Activated CD4-positive, alpha-beta memory T cell treated with anti-CD3 and anti-CD28 coated beads for 36 hours (primary cell): ENCODE measurements around the gene DUSP6. TPM values are rescaled to one million over a fixed set of nuclear protein-coding genes. Genes with fewer than 3 reads are reported as not detected.
A peak's percentile ranks its signal among the peaks of the same experiment; 100 is the strongest.

Experiments used
- CTCF ChIA-PET: fragments of 350-600 bp; sonication (Branson Sonifier 250); formaldehyde crosslinking; loops from one replicate; lab custom pipeline; 2021; ENCODE audit warnings: antibody characterized with exemption, inconsistent platforms; lab: Charles Lee
- POLR2A ChIA-PET: fragments of 350-600 bp; sonication (Branson Sonifier 250); formaldehyde crosslinking; loops from one replicate; lab custom pipeline; 2021; ENCODE audit warnings: antibody characterized with exemption; lab: Charles Lee
- DNase-seq: peaks from one replicate; pipeline ENCODE4 v3.0.0-alpha.2; 2020
- H3K27ac Mint-ChIP-seq: one replicate; pipeline ENCODE4 v1.8.0; 2021; ENCODE audit warnings: mixed read lengths
- H3K27me3 Mint-ChIP-seq: one replicate; pipeline ENCODE4 v1.8.0; 2021; ENCODE audit warnings: mixed read lengths
- H3K36me3 Mint-ChIP-seq: one replicate; pipeline ENCODE4 v1.8.0; 2021; ENCODE audit warnings: mixed read lengths
- H3K4me1 Mint-ChIP-seq: one replicate; pipeline ENCODE4 v1.8.0; 2021; ENCODE audit warnings: low read depth, mixed read lengths
- H3K4me3 Mint-ChIP-seq: one replicate; pipeline ENCODE4 v1.8.0; 2021; ENCODE audit warnings: mild to moderate bottlenecking, mixed read lengths
- H3K9me3 Mint-ChIP-seq: one replicate; pipeline ENCODE4 v1.8.0; 2021; ENCODE audit warnings: mixed read lengths
- intact Hi-C: fragments of 100-400 bp; cut with micrococcal nuclease; formaldehyde crosslinking; loops from one replicate; pipeline ENCODE4 v1.15.1; 2023
- total RNA-seq, 2 experiments: library from RNA; stranded (reverse); gene quantifications; one replicate each; pipeline ENCODE4 v1.2.3, GENCODE V29; 2021

Gene DUSP6
- total RNA-seq, 2 experiments from 2014 or later: 86.7 to 87.9 TPM

DNA sequence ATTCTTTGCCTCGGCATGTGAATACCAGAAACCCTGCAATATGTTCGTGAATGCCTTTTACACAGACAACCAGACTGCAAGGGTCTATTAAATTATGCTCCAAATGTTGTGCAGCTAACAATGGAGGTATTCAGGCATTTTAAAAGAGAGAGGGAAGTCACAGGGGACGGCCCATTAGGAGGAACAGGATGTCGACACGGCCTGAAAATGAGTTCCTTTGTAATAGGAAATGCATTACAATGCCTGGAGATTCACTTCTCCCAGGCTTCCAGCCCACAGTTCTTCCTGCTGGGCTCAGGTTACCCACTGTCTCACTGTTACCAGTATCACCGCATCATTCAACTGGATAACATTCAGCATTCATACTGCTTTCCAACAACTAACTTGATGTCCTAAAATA is 2.5 kb downstream of the DUSP6 start:
- POLR2A ChIA-PET: interaction anchor here (0.9 to 1.3 kb wide), 4 partner anchors 105 to 187 kb away, joined by 3 to 6 read pairs (median 4); no protein-coding TSS in a partner anchor
- Mint-ChIP-seq H3K36me3 (peaks cover 46% of the 10 kb centered on the region), H3K27ac (peak overlapping the region; percentile 96), H3K4me1 (peaks cover 55% of the 10 kb centered on the region), H3K27me3 (peaks cover 2% of the 10 kb centered on the region), H3K9me3 (no peaks in the 10 kb centered on the region), H3K4me3 (peak overlapping the region; percentile 92)
- CTCF ChIA-PET: interaction anchor here (1.0 kb wide), 1 partner anchor 105 kb away, joined by 4 read pairs; no protein-coding TSS in a partner anchor
- DNase-seq: no peak
- intact Hi-C loops: loop anchor here (5.0 to 10.0 kb wide), 3 partner anchors 595 to 1115 kb away; no protein-coding TSS in a partner anchor

DNA sequence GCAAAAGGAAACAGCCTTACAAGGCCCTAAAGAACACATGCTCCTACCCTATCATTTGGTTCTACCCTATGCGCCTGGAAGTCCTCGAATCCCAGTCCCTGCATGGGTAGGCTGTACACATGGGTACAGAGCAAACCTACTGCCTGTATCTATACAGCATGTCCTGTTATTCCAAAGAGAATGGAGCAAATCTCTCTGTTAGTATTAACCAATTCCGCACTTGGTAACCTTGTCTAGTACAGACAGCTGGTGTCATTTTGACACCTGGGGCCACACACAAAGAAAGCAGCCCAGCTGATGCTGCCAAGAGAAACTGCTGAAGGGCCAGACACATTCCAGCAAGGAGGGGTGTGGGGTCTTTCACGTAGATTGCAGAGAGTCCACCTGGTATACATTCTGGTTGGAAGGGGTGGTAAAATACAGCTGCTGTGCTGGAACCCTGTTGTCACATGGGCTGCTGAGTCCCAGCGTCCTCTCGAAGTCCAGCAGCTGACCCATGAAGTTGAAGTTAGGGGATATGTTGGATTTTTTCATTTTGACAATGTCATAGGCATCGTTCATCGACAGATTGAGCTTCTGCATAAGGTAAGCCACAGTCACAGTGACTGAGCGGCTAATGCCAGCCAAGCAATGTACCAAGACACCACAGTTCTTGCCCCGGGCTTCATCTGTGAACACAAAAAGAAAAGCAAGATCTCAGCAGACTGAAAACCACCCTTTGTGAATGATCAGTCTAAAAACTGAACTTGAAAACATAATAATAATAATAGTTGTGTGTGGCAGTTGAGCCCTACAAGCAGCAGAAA is 3.2 kb downstream of the DUSP6 start:
- DNase-seq: no peak
- no peaks in the 10 kb centered on the region for H3K9me3 Mint-ChIP-seq
- peak overlapping the region; percentile 92 for H3K4me3 Mint-ChIP-seq
- H3K4me1 Mint-ChIP-seq: peaks cover 53% of the 10 kb centered on the region
- H3K27me3 Mint-ChIP-seq: peaks cover 2% of the 10 kb centered on the region
- CTCF ChIA-PET: interaction anchor here (1.0 to 1.9 kb wide), 4 partner anchors 104 to 331 kb away, joined by 3 to 6 read pairs (median 4); no protein-coding TSS in a partner anchor
- intact Hi-C loops: no loop called here
- H3K36me3 Mint-ChIP-seq: peaks cover 46% of the 10 kb centered on the region
- POLR2A ChIA-PET: interaction anchor here (0.6 to 1.6 kb wide), 6 partner anchors 10 to 186 kb away, joined by 3 to 6 read pairs (median 4); no protein-coding TSS in a partner anchor
- H3K27ac Mint-ChIP-seq: peak overlapping the region; percentile 51

DNA sequence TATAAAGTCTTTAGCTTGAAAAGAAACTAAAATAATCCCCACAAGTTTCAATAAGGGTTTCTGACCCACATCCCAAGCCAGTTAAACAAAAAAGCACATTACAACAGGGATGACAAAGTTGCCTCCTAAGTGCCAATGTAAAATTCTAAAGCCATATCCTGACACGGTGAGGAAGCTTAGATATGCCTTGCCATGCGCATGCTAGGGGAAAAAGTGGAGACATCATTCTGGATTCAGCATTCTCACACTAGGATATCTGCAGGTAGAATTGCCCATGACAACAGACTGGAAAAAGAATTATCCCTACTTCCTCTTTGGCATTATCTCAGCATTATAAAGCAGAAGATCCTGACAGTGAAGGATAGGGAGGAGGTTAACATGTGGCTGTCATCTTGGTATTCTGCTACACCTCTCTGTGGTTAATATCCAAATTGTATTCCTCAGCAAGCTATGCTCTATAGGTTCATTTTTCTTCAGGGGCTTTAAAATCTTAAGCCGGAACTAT is 4.9 kb downstream of the DUSP6 start:
- intact Hi-C loops: no loop called here
- POLR2A ChIA-PET: interaction anchor here (1.0 to 3.2 kb wide), 7 partner anchors 86 to 309 kb away, joined by 3 to 37 read pairs (median 7); no protein-coding TSS in a partner anchor
- peaks cover 46% of the 10 kb centered on the region for H3K36me3 Mint-ChIP-seq
- peaks cover 2% of the 10 kb centered on the region for H3K27me3 Mint-ChIP-seq
- no peaks in the 10 kb centered on the region for H3K9me3 Mint-ChIP-seq
- peaks cover 51% of the 10 kb centered on the region for H3K4me1 Mint-ChIP-seq
- peak overlapping the region; percentile 14 for H3K4me3 Mint-ChIP-seq
- CTCF ChIA-PET: interaction anchor here (1.2 to 1.9 kb wide), 5 partner anchors 104 to 330 kb away, joined by 3 to 6 read pairs (median 4); no protein-coding TSS in a partner anchor
- DNase-seq: no peak
- peak overlapping the region; percentile 35 for H3K27ac Mint-ChIP-seq

DNA sequence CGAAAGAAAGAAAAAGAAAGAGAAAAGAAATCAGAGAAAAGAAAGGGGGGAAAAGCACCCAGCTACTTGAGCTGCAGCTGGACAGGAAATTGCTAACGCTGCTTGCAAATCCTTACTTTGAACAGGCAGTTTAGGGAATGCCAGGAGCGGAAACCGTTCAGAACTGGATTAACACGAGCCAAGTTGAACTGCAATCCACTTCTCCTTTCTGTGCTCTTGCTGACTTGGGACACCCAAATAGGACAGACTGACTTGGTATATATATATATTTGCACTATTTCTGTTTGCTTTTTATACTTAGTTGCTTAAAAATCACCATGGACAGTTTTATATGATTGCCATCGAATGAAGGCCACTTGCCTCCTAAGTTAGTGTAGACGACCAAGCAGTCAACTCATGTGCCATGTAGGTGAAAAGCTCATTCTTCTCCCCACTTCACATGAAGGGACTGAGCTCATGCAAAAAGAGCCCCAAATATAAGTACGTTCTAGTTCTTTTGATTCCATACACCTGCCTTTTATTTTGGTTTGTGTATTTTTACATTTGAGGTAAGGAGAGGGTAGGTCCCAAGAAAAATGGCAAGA is 5.5 kb downstream of the DUSP6 start:
- peaks cover 51% of the 10 kb centered on the region for H3K4me1 Mint-ChIP-seq
- peaks cover 43% of the 10 kb centered on the region for H3K36me3 Mint-ChIP-seq
- H3K4me3 Mint-ChIP-seq: peak overlapping the region; percentile 57
- DNase-seq: no peak
- H3K9me3 Mint-ChIP-seq: no peaks in the 10 kb centered on the region
- CTCF ChIA-PET: interaction anchor here (0.9 to 2.2 kb wide), 10 partner anchors 8 to 329 kb away, joined by 3 to 9 read pairs (median 4); no protein-coding TSS in a partner anchor
- POLR2A ChIA-PET: interaction anchor here (1.0 to 3.2 kb wide), 10 partner anchors 94 to 327 kb away, joined by 3 to 37 read pairs (median 6); no protein-coding TSS in a partner anchor
- intact Hi-C loops: loop anchor here (1.0 kb wide), 3 partner anchors 103 to 185 kb away; no protein-coding TSS in a partner anchor
- peak overlapping the region; percentile 76 for H3K27ac Mint-ChIP-seq
- H3K27me3 Mint-ChIP-seq: peaks cover 2% of the 10 kb centered on the region

DNA sequence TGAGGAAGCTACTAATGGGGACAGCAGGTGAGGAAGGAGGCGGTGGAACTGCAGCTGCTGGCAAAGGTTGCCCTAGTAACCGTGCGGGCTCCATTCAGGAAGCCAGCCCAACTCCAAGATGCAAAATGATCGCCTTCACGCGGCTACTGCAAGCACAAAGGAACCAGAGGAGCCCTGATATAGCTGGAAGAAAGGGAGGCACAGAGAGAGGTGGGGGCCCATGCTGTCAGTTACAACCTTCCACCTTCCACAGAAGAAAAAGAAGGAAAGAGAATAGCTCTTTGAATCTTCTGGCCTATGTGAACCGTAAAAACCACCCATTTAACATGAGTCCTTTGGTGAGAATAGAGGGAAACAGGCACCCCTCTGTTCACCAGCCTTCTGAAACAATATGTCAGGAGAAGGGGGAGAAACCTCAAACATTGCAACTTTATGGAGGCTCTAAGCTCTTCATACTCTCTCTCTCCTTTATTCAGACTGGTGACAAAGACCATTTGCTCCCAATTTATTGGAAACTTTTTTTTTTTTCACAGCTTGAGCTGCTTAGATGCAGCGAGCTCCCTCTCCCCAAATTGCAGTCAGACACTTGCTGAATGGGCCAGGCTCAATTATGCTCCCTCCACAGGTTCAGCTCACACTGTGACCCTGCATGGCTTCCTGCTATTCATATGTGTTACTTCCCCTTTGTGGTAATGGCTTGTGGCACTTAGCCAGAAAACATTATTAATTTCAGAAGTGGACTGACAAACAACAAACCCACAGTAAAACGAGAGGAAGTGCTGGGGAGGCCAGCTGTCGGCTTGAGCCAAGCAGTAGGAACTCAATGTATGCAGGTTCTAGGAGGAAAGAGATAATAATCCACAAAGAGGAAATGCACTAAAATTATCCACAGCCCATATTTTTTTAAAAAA is 6.2 kb downstream of the DUSP6 start:
- ChIA-PET CTCF (interaction anchor here (0.7 to 2.2 kb wide), 10 partner anchors 8 to 326 kb away, joined by 3 to 9 read pairs (median 4); no protein-coding TSS in a partner anchor), POLR2A (interaction anchor here (0.6 to 3.2 kb wide), 13 partner anchors 8 to 327 kb away, joined by 3 to 37 read pairs (median 5); no protein-coding TSS in a partner anchor)
- intact Hi-C loops: loop anchor here (1.0 kb wide), 3 partner anchors 102 to 184 kb away; no protein-coding TSS in a partner anchor
- H3K4me1 Mint-ChIP-seq: peaks cover 56% of the 10 kb centered on the region
- peak; percentile 65 for DNase-seq
- peaks cover 39% of the 10 kb centered on the region for H3K36me3 Mint-ChIP-seq
- no peaks in the 10 kb centered on the region for H3K9me3 Mint-ChIP-seq
- H3K4me3 Mint-ChIP-seq: peak overlapping the region; percentile 57
- H3K27me3 Mint-ChIP-seq: peaks cover 2% of the 10 kb centered on the region
- peak overlapping the region; percentile 76 for H3K27ac Mint-ChIP-seq

DNA sequence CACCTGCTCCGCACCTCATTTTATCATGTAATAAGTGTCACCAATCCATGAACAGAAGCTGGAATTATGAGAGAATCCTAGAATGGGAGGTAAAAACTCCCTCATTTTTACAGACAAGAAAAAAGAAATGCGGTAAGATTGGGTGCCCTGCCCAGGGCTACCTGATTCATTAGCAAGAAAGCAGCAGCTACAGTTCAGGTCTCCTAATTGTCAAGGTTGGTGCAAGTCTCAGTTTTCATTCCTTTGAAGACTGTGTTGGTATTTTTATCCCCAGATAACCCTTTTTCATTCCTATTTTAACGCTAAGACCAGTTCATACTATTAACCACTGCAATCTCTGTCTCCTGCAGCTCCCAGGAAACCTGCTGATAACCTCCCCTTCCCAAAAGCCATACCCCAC is 6.9 kb downstream of the DUSP6 start:
- intact Hi-C loops: no loop called here
- H3K36me3 Mint-ChIP-seq: peaks cover 32% of the 10 kb centered on the region

DNA sequence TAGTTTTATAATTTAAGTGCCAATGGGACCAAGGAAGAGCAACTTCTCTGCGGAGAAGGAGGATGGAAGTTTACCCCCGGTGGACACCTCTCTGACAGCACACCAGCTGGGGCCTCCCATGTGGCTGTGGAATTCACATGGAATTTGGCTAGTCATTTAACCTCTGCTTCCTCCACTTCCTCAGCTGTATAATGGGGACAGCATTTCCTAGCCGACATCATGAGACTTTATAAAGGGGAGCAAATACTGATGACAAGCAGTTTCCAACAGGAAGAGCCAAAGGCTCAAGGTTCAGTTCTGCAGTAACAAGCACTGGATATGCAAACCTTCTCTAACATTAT is 7.5 kb downstream of the DUSP6 start:
- no peak for DNase-seq
- no peak overlapping the region for H3K4me3 Mint-ChIP-seq
- intact Hi-C loops: no loop called here
- no peaks in the 10 kb centered on the region for H3K27me3 Mint-ChIP-seq
- POLR2A ChIA-PET: interaction anchor here (1.6 to 2.5 kb wide), 2 partner anchors 189 to 306 kb away, joined by 3 to 13 read pairs; no protein-coding TSS in a partner anchor
- peaks cover 27% of the 10 kb centered on the region for H3K36me3 Mint-ChIP-seq
- peaks cover 53% of the 10 kb centered on the region for H3K4me1 Mint-ChIP-seq
- no peaks in the 10 kb centered on the region for H3K9me3 Mint-ChIP-seq
- CTCF ChIA-PET: interaction anchor here (0.6 to 2.2 kb wide), 3 partner anchors 10 to 295 kb away, joined by 3 to 8 read pairs (median 5); no protein-coding TSS in a partner anchor
- H3K27ac Mint-ChIP-seq: peak overlapping the region; percentile 25

More for the DNA sequence above, 6.9 kb downstream of the DUSP6 start:
- CTCF ChIA-PET: interaction anchor here (0.6 to 2.2 kb wide), 5 partner anchors 9 to 326 kb away, joined by 3 to 9 read pairs (median 5); no protein-coding TSS in a partner anchor
- Mint-ChIP-seq H3K9me3 (no peaks in the 10 kb centered on the region), H3K4me1 (peaks cover 55% of the 10 kb centered on the region), H3K27me3 (no peaks in the 10 kb centered on the region), H3K27ac (no peak overlapping the region), H3K4me3 (no peak overlapping the region)
- POLR2A ChIA-PET: interaction anchor here (0.9 to 3.2 kb wide), 7 partner anchors 9 to 307 kb away, joined by 3 to 37 read pairs (median 11); no protein-coding TSS in a partner anchor
- DNase-seq: no peak

DNA sequence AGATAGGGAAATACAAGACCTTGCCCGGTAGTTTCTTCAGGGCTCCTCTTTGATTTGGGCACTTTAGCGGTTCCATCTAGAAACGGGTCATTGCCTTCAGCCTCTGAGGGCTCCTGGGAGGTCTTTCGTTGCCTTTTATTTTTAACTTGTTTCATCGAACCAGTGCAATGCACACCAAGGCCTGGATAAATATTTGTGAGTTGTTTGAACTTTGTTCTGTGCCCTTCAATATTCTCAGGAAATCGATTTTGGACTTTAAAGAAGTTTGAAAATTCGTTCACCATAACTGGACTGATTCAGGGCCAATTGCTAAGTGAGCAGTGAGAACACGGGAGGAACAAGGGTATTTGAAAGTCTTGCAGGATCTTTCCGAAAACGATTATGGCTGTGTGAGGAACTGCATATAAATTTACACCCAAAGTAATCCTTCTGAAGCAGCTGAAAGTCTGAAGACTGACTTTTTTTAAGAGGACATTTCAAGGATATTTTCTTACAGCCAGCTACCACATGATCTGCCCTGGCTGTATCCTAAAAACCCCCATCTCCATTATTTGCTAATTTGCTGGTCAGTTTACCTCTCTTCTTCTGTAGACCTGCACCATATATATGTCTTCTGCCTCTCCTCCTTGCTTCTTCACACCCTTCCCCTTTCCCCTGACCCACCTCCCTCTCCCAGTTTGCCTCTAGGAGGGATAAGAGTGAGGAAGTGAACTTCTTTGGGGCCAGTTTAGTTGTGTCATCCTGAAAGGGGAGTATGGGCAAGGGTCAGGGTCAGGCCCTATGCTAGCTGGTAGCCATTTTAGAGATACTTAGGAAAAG is 8.0 kb downstream of the DUSP6 start:
- peaks cover 21% of the 10 kb centered on the region for H3K36me3 Mint-ChIP-seq

DNA sequence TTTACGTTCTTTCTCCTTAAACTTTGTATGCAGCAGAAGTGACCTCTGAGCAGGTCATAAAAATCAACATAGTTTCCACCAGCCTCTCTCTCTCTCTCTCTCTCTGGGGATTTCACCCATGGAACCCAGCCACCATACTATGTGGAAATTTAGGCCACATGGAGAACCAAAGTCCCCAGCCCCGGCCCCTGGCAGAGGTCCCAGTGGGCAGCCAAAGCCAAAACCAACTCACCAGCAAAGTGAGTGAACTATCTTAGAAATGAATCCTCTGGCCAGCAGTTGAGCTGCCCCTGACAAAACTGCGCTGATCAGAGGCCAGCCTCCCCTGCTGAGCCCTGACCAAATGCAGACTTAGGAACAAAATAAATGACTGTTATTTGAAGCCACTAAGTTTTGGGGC is 9.2 kb downstream of the DUSP6 start:
- DNase-seq: no peak
- ChIA-PET CTCF (no interaction called here), POLR2A (no interaction called here)
- Mint-ChIP-seq H3K27me3 (no peaks in the 10 kb centered on the region), H3K9me3 (no peaks in the 10 kb centered on the region), H3K27ac (no peak overlapping the region), H3K4me3 (no peak overlapping the region), H3K36me3 (peaks cover 10% of the 10 kb centered on the region), H3K4me1 (peaks cover 40% of the 10 kb centered on the region)
- intact Hi-C loops: no loop called here

More for the DNA sequence above, 8.0 kb downstream of the DUSP6 start:
- ChIA-PET POLR2A (no interaction called here), CTCF (no interaction called here)
- no peaks in the 10 kb centered on the region for H3K27me3 Mint-ChIP-seq
- intact Hi-C loops: no loop called here
- no peak overlapping the region for H3K4me3 Mint-ChIP-seq
- no peaks in the 10 kb centered on the region for H3K9me3 Mint-ChIP-seq
- DNase-seq: no peak
- no peak overlapping the region for H3K27ac Mint-ChIP-seq
- H3K4me1 Mint-ChIP-seq: peaks cover 51% of the 10 kb centered on the region

DNA sequence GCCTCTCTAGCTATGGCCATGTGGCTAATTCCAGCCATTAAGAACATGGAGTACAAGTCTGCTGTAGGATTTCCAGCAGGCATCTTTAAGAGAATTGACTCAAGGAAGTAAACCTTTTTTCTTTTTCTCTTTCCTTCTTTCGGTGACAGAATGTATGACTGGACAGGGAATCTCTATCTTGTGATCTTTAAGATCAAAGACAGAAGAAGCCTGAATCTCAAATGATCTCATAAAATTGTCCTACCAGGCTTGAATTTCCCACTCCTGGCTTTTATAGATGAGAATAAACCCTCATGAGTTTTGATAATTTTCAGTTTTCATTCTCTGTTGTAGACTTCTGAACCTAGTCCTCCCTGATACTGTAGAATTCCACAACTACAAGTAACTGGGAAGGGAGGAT is 11.4 kb downstream of the DUSP6 start:
- Mint-ChIP-seq H3K4me1 (peaks cover 20% of the 10 kb centered on the region), H3K4me3 (no peak overlapping the region), H3K27ac (no peak overlapping the region), H3K27me3 (no peaks in the 10 kb centered on the region), H3K9me3 (no peaks in the 10 kb centered on the region), H3K36me3 (no peaks in the 10 kb centered on the region)
- intact Hi-C loops: no loop called here
- no peak for DNase-seq
- ChIA-PET POLR2A (no interaction called here), CTCF (no interaction called here)
